GM11168 (cell line): ENCODE measurements around the gene GH2.
"Not testable (repeated sequence)": the region's sequence is repeated elsewhere in the genome, so short reads cannot be mapped to it uniquely, and the experiment has no call there.

Source experiments
- in situ Hi-C: fragments of 300-500 bp; cut with MboI; formaldehyde crosslinking; loops from one replicate; pipeline ENCODE4 v1.12.0; 2022; ENCODE audit warnings: low sequenced_read_pairs; ENCODE audit not compliant: unreplicated experiment

Gene GH2

GRCh38 chr17:63881935-63882601, at the start of gene GH2:
Gene GH2 (minus strand): TSS chr17:63881944. CDS start chr17:63881801, 143 bp downstream.
- in situ Hi-C loops, result no loop called here

DNA sequence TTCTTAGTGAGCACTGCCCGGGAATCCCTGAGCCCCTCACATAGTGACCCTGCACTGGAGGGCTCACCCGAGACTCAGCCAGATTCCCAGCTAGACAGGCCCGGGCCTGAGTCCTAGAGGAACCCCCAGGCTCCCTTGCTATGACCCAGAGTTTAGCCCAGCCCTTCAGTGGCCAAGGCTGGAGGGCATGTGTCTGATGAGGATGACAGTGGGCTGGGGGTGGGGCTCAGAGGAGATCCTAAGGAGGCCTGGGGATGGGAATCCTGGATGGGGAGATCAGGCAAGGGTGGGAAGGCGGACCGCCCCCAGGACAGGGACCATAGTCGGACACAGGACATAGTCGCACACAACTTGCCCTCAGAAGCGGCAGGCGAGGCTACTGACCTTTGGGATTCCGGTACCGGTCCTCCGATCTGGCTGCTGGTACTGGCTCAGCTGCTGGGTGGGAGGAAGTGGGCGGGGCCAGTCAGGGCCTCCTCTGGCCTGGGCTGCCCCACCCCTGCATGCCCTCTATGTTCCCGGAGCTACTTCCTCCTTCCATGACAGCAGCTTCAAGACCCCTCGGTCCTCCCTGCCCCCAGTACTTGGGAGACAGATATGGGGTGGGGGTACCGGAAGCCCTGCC, 49.3 kb upstream of the GH2 start:
- in situ Hi-C loops, result loop anchor here (25.0 kb wide), 1 partner anchor 206 kb away; the partner anchor contains the start of gene ERN1

- in situ Hi-C loops, result loop anchor here (25.0 kb wide), 1 partner anchor 207 kb away; the partner anchor contains the start of gene ERN1
Observed at GRCh38 chr17:63929860-63930766, 48.4 kb upstream of the GH2 start.

DNA sequence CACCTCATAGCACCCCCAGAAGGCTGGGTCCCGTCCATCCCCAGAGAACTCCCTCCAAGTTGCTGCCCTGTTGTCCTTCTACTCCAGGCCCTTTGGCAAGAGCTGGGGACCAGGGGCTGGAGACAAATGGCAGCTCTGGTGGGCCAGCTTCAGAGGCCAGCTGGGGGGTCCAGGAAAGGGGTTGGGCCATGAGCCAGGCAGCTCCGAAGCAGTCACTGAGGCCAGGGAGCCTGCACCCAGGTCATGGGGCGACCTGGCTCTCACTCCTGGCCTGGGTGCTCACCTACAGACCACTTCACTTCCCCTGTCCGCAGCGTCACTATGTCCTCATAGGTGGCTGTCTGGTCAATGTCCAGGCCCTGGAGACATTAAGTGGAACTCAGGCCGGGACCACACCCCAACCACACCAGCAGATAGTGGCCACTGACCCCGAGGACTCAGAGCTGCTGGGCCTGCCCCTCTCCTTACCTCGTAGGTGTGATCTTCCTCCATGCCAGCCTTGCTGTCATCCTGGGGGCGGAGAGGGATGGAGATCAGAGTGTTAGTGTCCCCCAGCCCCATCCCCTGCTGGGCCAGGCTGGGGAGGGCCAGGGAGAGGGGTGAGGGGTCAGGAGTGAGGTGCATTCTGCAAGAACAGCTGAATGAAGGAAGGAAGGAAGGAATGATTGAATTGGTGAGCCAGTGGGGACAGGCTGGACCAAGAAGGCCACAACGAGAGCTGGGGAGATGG, 47.4 kb upstream of the GH2 start:
- in situ Hi-C loops, result loop anchor here (25.0 kb wide), 1 partner anchor 208 kb away; the partner anchor contains the start of gene ERN1

- in situ Hi-C loops, result loop anchor here (25.0 kb wide), 1 partner anchor 209 kb away; the partner anchor contains the start of gene ERN1
Observed at GRCh38 chr17:63928172-63928666, 46.5 kb upstream of the GH2 start.

DNA sequence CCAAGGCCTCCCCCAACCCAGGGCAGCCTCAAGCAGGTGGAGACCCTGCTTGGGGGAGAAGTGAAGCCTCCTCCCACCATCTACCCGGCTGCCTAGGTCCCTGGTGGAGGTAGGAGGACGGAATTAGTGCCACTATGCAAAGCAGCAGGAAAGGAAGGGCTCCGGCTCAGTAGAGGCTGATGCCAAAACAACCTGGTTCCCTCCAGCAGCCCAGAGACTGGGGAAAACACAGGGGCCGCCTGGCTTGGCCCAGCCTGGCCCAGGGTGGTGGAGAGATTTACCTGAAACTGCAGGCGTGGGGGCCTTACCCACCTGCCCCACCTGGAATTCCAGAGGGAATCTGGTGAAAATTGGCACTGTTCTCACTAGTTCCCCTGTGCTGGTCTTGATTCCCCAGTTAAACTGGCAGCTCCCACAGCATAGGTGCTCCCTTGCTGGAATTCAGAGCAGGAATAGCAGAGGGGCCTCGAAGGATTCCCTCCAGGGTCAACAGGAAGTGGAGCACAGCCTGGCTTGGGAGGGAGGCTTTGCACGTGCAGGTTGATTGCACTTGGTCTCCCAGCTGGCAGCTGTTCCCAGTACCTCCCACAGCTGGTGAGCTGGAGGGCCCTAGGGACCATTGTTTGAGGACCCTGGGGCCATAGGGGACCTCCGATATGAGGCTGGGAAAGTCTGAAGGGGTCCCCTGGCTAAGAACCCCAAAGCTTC, 45.9 kb upstream of the GH2 start:
- in situ Hi-C loops, result loop anchor here (25.0 kb wide), 1 partner anchor 210 kb away; the partner anchor contains the start of gene ERN1

- in situ Hi-C loops, result loop anchor here (25.0 kb wide), 1 partner anchor 211 kb away; the partner anchor contains the start of gene ERN1
Observed at GRCh38 chr17:63926164-63926563, 44.4 kb upstream of the GH2 start.

DNA sequence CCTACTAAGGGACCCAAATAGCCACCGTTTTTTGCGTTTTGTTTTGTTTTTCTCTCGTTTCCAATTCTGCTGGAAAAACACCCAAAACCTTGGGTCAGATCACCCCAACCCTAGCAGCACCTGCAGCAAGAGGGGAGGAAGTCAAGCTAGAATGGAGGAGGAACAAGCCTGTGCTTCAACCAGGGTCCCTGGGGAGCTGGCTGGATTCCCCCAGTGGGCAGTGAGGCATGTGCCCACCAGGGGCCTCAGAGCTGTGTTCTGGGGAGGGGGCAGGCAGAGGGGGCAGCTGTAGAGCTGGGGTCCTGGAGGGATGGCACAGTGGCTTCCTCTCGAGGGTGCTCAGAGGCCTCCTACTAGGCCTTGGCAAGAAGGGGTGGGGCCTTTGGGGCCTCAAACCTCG, 43.9 kb upstream of the GH2 start:
- in situ Hi-C loops, result loop anchor here (25.0 kb wide), 1 partner anchor 212 kb away; the partner anchor contains the start of gene ERN1

- in situ Hi-C loops, result not testable (repeated sequence)
Observed at GRCh38 chr17:63922402-63922801, 40.7 kb upstream of the GH2 start.

- in situ Hi-C loops, result not testable (repeated sequence)
Observed at GRCh38 chr17:63920779-63921178, 39.0 kb upstream of the GH2 start.

DNA sequence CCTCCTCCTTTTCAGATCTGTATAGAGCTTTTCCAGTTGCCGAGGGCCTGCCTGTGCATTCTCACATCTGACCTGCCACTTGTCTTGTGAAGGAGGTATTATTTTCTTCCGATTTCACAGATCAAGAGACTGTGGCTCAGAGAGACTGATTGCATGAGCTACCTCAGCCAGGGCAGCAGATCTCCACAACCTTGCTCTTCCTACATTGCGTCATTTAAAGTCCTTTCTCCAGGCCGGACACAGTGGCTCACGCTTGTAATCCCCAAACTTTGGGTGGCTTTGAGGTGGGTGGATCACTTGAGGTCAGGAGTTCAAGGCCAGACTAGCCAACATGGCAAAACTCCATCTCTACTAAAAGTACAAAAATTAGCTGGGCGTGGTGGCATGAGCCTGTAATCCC, 38.3 kb upstream of the GH2 start:
- in situ Hi-C loops, result not testable (repeated sequence)

- in situ Hi-C loops, result no loop called here
Observed at GRCh38 chr17:63919311-63919723, 37.6 kb upstream of the GH2 start.

- in situ Hi-C loops, result not testable (repeated sequence)
Observed at GRCh38 chr17:63918789-63919305, 37.1 kb upstream of the GH2 start, which contains the start of gene GH1. Gene GH1 (minus strand): TSS chr17:63918839. CDS start chr17:63918776, 63 bp downstream.

DNA sequence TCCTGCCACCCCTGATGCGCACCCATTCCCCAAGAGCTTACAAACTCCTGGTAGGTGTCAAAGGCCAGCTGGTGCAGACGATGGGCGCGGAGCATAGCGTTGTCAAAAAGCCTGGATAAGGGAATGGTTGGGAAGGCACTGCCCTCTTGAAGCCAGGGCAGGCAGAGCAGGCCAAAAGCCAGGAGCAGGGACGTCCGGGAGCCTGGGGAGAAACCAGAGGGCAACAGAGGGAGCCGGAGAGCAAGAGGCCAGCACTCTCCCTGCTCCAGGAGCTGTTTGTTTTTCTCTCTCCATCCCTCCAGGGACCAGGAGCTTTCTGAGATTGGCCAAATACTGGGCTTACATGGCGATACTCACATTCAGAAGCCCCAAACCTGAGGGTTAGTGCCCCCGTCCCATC, 36.6 kb upstream of the GH2 start:
- in situ Hi-C loops, result no loop called here

DNA sequence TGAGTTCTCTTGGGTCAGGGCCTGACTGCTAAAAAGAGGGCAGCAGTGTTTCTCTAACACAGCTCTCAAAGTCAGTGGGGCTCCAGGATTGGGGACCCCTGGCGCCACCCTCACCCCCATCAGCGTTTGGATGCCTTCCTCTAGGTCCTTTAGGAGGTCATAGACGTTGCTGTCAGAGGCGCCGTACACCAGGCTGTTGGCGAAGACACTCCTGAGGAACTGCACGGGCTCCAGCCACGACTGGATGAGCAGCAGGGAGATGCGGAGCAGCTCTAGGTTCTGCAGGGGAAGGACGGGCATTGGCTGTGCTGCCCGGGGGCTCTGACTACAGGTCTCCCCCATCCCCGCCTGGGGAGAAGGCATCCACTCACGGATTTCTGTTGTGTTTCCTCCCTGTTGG, 35.9 kb upstream of the GH2 start:
- in situ Hi-C loops, result no loop called here

GRCh38 chr17:63917206-63917605, 35.5 kb upstream of the GH2 start:
- in situ Hi-C loops, result not testable (repeated sequence)

- in situ Hi-C loops, result no loop called here
Observed at GRCh38 chr17:63916566-63917185, 34.9 kb upstream of the GH2 start.

- in situ Hi-C loops, result not testable (repeated sequence)
Observed at GRCh38 chr17:63915753-63916152, 34.0 kb upstream of the GH2 start.
